GM12801 (cell line): ENCODE data around the gene PLD4.

Experiments used
- TF ChIP-seq, protein P1 (sequence below): IDR thresholded peaks from one replicate; pipeline ENCODE4 v1.5.1; 2011; ENCODE audit warnings: control low read depth; ENCODE audit not compliant: insufficient read length; ENCODE audit errors: extremely low read depth

Gene PLD4

DNA sequence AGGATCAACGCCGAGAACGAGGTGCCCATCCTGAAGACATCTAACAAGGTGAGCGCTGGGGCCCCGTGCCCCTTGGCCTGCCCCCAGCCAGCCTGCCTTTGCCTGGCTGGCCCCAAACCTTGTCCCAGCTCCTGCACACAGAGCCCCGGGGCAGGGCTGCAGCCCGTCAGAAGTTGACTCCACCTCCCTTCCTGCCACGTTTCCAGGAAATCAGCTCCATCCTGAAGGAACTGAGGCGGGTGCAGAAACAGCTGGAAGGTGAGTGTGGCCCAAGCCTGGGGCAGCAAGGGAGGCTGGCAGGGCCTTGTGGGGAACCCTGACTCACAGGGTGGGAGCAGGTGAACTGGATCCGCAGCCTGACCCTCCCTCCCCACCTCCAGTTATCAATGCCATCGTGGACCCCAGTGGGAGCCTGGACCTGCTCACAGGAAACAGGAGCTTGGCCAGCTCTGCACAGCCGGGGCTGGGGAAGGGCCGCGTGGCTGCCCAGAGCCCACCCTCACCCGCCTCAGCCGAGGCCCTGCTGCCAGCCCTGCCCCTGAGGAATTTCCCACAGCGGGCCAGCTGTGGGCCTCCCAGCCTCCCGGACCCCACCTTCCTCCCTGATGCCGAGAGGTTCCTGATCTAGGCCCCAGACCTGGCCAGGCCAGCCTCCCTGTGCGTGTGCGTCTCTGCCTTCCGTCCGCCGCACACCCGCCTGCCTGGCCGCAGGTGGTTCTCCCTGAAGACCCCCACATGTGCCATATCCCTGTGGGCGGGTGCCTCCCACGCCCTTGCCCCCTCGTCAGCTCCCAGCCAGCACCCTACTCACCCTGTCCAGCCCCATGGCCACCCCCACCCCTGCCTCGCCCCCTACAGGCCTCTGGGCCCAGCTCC is 30.1 kb upstream of the PLD4 start:
- TF ChIP-seq, protein P1, sequence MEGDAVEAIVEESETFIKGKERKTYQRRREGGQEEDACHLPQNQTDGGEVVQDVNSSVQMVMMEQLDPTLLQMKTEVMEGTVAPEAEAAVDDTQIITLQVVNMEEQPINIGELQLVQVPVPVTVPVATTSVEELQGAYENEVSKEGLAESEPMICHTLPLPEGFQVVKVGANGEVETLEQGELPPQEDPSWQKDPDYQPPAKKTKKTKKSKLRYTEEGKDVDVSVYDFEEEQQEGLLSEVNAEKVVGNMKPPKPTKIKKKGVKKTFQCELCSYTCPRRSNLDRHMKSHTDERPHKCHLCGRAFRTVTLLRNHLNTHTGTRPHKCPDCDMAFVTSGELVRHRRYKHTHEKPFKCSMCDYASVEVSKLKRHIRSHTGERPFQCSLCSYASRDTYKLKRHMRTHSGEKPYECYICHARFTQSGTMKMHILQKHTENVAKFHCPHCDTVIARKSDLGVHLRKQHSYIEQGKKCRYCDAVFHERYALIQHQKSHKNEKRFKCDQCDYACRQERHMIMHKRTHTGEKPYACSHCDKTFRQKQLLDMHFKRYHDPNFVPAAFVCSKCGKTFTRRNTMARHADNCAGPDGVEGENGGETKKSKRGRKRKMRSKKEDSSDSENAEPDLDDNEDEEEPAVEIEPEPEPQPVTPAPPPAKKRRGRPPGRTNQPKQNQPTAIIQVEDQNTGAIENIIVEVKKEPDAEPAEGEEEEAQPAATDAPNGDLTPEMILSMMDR = no peak

DNA sequence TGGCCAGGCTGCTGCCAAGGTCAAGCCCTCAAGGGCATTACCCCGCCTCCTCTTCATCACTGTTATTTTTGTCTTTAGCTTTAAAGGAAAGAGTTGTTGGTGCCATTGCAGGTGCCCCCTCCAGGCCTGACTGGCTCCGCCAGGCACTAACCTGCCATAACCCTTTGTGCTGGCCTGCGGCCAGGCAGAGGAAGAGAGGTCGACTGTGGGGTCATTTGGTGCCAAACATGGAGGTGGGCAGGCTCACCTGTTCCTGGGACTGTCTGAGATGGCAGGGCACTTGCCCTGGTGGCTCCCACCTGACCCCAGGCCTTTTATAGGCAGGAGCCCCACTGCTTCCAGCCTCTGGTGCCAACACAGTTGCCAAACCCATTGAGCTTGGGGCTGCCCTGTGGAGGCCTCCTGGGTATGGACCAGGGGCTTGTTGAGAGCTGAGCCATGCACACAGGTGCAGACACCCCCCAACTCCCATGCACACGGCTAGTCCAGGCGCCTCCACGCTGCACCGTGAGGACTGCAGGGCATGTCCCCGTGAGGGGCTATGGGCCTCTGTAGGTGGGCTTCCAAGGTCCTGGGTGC is 29.4 kb upstream of the PLD4 start:
- TF ChIP-seq, protein P1 = no peak

DNA sequence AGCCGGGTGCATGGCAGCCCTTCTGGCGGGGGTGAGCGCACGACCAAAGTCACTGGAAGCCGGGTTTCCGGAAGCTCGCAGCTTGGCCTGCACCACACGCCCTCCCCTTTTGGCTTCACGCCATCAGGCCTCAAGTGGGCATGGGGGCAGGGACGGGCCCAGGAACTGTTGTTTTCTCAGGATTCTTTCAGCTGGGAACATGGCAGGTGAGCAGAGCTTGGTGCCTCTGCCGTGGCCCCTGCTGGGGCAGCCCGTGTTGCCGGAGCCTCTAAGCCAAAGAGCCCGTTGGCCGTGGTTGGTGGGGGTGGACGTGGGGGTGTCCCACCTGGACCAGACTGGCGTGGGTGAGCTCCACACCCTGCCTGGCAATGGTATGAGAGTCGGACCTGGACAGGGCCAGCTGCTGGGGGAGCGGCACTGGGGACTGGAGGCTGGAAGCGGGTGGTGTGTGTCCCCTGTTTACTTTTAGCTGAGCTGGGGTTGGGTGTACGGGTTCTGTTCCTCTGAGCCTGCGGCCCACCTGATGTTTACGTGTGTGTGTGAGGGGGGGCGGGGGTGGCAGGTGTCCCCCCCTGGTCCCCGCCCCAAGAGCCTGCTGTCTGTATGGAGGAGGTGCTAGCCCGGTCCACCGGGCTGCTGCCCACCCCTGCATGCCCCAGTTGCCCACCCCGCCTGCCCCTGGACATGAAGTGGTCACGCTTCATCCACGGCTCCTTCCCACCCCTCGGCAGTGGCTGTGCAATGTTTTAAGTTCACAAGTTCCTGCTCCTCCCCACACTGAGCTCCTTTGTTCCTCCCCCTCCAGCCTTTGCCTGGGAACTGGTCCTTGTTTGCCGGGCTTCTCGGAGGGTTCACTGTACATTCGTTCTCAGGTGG is 28.7 kb upstream of the PLD4 start:
- TF ChIP-seq, protein P1 = no peak

DNA sequence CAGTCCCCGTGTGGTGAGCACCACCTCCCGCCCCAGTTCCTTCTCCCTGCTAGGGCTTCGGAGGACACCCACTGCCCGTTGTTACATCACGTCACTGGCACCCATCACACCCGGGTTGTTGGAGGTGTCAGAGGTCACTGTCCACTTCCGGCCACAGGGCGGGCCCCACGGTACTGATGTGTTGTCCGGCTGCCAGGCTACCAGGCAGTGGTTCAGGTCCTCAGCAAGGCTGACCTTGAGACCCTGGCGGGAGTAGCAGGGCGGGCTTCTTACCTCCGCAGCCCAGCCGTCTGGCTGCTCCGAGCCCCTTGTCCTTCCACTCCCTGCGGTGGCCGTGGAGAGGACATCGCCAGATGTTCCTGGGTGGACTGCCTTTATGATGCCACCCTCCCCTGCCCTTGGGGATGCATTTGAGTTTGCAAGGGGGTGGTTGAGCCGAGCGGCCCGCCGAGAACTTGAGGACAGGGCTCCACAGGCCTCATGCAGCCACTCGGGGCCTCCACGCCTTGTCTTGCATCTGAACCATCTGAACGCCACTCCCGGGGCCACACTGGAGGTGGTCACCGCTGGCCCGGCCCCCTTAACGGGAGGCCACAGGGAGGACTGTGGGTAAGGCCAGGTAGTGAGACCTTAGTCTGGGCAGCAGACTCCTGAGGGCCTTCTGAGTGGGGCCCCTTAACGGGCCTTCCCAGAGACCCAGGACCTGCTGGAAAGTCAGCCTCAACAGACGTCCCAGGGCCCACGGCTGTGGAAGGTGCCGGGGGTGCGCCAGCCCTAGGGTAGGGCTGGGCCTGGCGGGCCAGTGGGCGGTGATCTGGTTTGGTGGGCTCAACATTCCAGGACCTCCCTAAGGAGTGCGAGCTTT is 27.1 kb upstream of the PLD4 start:
- TF ChIP-seq, protein P1 = no peak

DNA sequence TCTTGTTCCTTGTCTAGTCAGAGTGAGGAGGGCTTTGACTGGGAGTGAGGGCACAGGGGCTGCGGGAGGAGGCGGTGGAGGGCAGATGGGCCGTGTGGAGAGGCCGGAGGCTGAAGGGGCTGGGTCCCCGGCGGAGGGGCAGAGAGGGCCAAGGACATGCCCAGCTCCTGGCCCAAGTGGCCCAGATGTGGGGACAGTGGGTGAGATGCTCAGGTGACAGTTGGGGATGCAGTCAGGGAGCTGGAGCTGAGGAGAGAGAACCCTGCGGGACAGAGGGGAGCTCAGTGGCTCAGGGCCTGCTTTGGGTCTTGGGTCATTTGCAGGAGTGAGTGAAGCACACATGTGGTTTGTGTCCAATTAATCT is 26.5 kb upstream of the PLD4 start:
- TF ChIP-seq, protein P1 = no peak

DNA sequence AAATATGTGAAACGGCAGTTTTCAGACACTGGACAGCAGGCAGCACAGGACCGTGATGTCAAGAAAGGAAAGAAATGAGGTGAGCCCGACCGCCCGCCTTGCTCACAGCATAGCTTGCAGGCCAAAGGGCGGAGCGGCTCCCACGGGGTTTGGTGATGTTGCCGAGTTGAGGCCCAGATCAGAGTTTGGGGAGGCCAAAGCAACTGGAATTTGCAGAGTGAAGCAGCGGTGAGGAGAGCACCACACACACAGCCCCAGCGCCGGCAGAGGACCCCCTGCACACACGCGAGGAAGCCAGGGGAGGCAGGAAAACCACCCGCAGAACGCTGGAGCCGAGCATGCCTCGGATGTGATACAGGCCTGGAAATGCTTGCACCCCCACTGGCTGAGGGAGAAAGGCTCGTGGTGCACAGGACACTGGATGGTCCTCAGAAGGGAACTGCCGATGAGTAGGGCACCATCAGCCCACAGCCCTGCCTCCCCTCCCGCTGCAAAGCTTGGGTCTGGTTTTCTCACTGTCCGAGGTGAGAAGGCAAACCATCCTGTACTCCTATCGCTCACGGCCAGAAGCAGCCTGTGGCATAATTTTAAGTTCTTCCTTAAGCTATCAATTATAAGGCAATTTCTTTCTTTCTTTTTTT is 25.7 kb upstream of the PLD4 start:
- TF ChIP-seq, protein P1 = no peak
